Activated naive CD4-positive, alpha-beta T cell treated with anti-CD3 and anti-CD28 coated beads, Interleukin-2, amount 50 U/mL, for 24 hours (primary cell): ENCODE results near the gene INO80D.
"Not testable (repeated sequence)": the region's sequence is repeated elsewhere in the genome, so short reads cannot be mapped to it uniquely, and the experiment has no call there.

Source experiments
- H3K27ac Mint-ChIP-seq: one replicate; pipeline ENCODE4 v1.8.0; 2021; ENCODE audit warnings: mild to moderate bottlenecking, mixed read lengths
- H3K27me3 Mint-ChIP-seq: one replicate; pipeline ENCODE4 v1.8.0; 2021; ENCODE audit warnings: mixed read lengths
- H3K36me3 Mint-ChIP-seq: one replicate; pipeline ENCODE4 v1.8.0; 2021; ENCODE audit warnings: mixed read lengths
- H3K4me1 Mint-ChIP-seq: one replicate; pipeline ENCODE4 v1.8.0; 2021; ENCODE audit warnings: mixed read lengths
- H3K4me3 Mint-ChIP-seq: one replicate; pipeline ENCODE4 v1.8.0; 2021; ENCODE audit warnings: mild to moderate bottlenecking, mixed read lengths
- H3K9me3 Mint-ChIP-seq: one replicate; pipeline ENCODE4 v1.8.0; 2021; ENCODE audit warnings: mixed read lengths

Gene INO80D

GRCh38 chr2:205984381-205984780, 101.6 kb downstream of the INO80D start:
- no peaks in the 10 kb centered on the region for H3K27me3 Mint-ChIP-seq
- peaks cover under 1% of the 10 kb centered on the region for H3K9me3 Mint-ChIP-seq
- no peaks in the 10 kb centered on the region for H3K4me1 Mint-ChIP-seq
- no peaks in the 10 kb centered on the region for H3K36me3 Mint-ChIP-seq
- no peak overlapping the region for H3K27ac Mint-ChIP-seq
- no peak overlapping the region for H3K4me3 Mint-ChIP-seq

- H3K9me3 Mint-ChIP-seq = peaks cover 10% of the 10 kb centered on the region
Observed at GRCh38 chr2:205982776-205983327, 103.1 kb downstream of the INO80D start.

GRCh38 chr2:205978728-205979127, 107.2 kb downstream of the INO80D start:
- H3K4me1 Mint-ChIP-seq, H3K27ac Mint-ChIP-seq, H3K27me3 Mint-ChIP-seq, H3K36me3 Mint-ChIP-seq, H3K4me3 Mint-ChIP-seq: not testable (repeated sequence)
- peaks cover 10% of the 10 kb centered on the region for H3K9me3 Mint-ChIP-seq

More at GRCh38 chr2:205982776-205983327, 103.1 kb downstream of the INO80D start:
- Mint-ChIP-seq H3K27me3 (no peaks in the 10 kb centered on the region), H3K36me3 (peaks cover 1% of the 10 kb centered on the region), H3K4me1 (no peaks in the 10 kb centered on the region), H3K4me3 (no peak overlapping the region), H3K27ac (no peak overlapping the region)

GRCh38 chr2:205977699-205978098, 108.3 kb downstream of the INO80D start:
- H3K27ac Mint-ChIP-seq, H3K36me3 Mint-ChIP-seq, H3K4me1 Mint-ChIP-seq, H3K27me3 Mint-ChIP-seq, H3K4me3 Mint-ChIP-seq: not testable (repeated sequence)
- peaks cover 10% of the 10 kb centered on the region for H3K9me3 Mint-ChIP-seq

- not testable (repeated sequence) for H3K36me3 Mint-ChIP-seq, H3K27ac Mint-ChIP-seq, H3K4me3 Mint-ChIP-seq, H3K4me1 Mint-ChIP-seq, H3K27me3 Mint-ChIP-seq
- peaks cover 10% of the 10 kb centered on the region for H3K9me3 Mint-ChIP-seq
Observed at GRCh38 chr2:205976934-205977659, 108.9 kb downstream of the INO80D start.

- peaks cover 1% of the 10 kb centered on the region for H3K36me3 Mint-ChIP-seq
Observed at GRCh38 chr2:205976120-205976814, 109.7 kb downstream of the INO80D start.

GRCh38 chr2:205975082-205975949, 110.7 kb downstream of the INO80D start:
- Mint-ChIP-seq H3K36me3 (peaks cover 1% of the 10 kb centered on the region), H3K27me3 (peaks cover 1% of the 10 kb centered on the region), H3K4me3 (no peak overlapping the region), H3K27ac (no peak overlapping the region), H3K4me1 (no peaks in the 10 kb centered on the region), H3K9me3 (peaks cover 10% of the 10 kb centered on the region)

More at GRCh38 chr2:205976120-205976814, 109.7 kb downstream of the INO80D start:
- H3K27me3 Mint-ChIP-seq = peaks cover 1% of the 10 kb centered on the region
- no peak overlapping the region for H3K27ac Mint-ChIP-seq
- no peak overlapping the region for H3K4me3 Mint-ChIP-seq
- peaks cover 10% of the 10 kb centered on the region for H3K9me3 Mint-ChIP-seq
- H3K4me1 Mint-ChIP-seq = no peaks in the 10 kb centered on the region

GRCh38 chr2:205972113-205972512, 113.9 kb downstream of the INO80D start:
- no peaks in the 10 kb centered on the region for H3K9me3 Mint-ChIP-seq
- H3K27ac Mint-ChIP-seq = no peak overlapping the region
- H3K36me3 Mint-ChIP-seq = no peaks in the 10 kb centered on the region
- no peak overlapping the region for H3K4me3 Mint-ChIP-seq
- no peaks in the 10 kb centered on the region for H3K4me1 Mint-ChIP-seq
- peaks cover 1% of the 10 kb centered on the region for H3K27me3 Mint-ChIP-seq

- H3K4me1 Mint-ChIP-seq = no peaks in the 10 kb centered on the region
- H3K36me3 Mint-ChIP-seq = no peaks in the 10 kb centered on the region
- no peak overlapping the region for H3K27ac Mint-ChIP-seq
- H3K27me3 Mint-ChIP-seq = peaks cover 1% of the 10 kb centered on the region
- H3K4me3 Mint-ChIP-seq = no peak overlapping the region
- no peaks in the 10 kb centered on the region for H3K9me3 Mint-ChIP-seq
Observed at GRCh38 chr2:205970348-205970747, 115.6 kb downstream of the INO80D start.

GRCh38 chr2:205969584-205969983, 116.4 kb downstream of the INO80D start:
- H3K36me3 Mint-ChIP-seq = no peaks in the 10 kb centered on the region
- H3K27ac Mint-ChIP-seq = no peak overlapping the region
- peaks cover 3% of the 10 kb centered on the region for H3K27me3 Mint-ChIP-seq
- H3K9me3 Mint-ChIP-seq = no peaks in the 10 kb centered on the region
- no peak overlapping the region for H3K4me3 Mint-ChIP-seq
- H3K4me1 Mint-ChIP-seq = no peaks in the 10 kb centered on the region

- Mint-ChIP-seq H3K27ac (no peak overlapping the region), H3K27me3 (peaks cover 3% of the 10 kb centered on the region), H3K9me3 (no peaks in the 10 kb centered on the region), H3K4me1 (no peaks in the 10 kb centered on the region), H3K4me3 (no peak overlapping the region), H3K36me3 (no peaks in the 10 kb centered on the region)
Observed at GRCh38 chr2:205967391-205968075, 118.4 kb downstream of the INO80D start.

GRCh38 chr2:205965707-205966106, 120.3 kb downstream of the INO80D start:
- Mint-ChIP-seq H3K9me3 (no peaks in the 10 kb centered on the region), H3K27ac (no peak overlapping the region), H3K36me3 (no peaks in the 10 kb centered on the region), H3K4me3 (no peak overlapping the region), H3K27me3 (peaks cover 2% of the 10 kb centered on the region), H3K4me1 (no peaks in the 10 kb centered on the region)

- Mint-ChIP-seq H3K4me1 (no peaks in the 10 kb centered on the region), H3K27me3 (peaks cover 2% of the 10 kb centered on the region), H3K27ac (no peak overlapping the region), H3K9me3 (no peaks in the 10 kb centered on the region), H3K4me3 (no peak overlapping the region), H3K36me3 (no peaks in the 10 kb centered on the region)
Observed at GRCh38 chr2:205964111-205964761, 121.7 kb downstream of the INO80D start.

GRCh38 chr2:205959521-205959920, 126.5 kb downstream of the INO80D start:
- H3K9me3 Mint-ChIP-seq = no peaks in the 10 kb centered on the region
- no peak overlapping the region for H3K4me3 Mint-ChIP-seq
- H3K27me3 Mint-ChIP-seq = peaks cover 1% of the 10 kb centered on the region
- H3K36me3 Mint-ChIP-seq = no peaks in the 10 kb centered on the region
- H3K27ac Mint-ChIP-seq = no peak overlapping the region
- H3K4me1 Mint-ChIP-seq = no peaks in the 10 kb centered on the region
